H9 (cell line): ENCODE data around the gene CDC45. TPM values are rescaled to one million over a fixed set of nuclear protein-coding genes. Genes with fewer than 3 reads are reported as not detected.

ENCODE experiments used
- DNase-seq: peaks from one replicate; pipeline ENCODE4 v3.0.0-alpha.2; 2017
- H2AFZ ChIP-seq: one replicate; pipeline ENCODE4 v1.6.1; 2013; ENCODE audit warnings: mild to moderate bottlenecking, low read length, control low read depth, moderate library complexity
- H2AK5ac ChIP-seq: 2 replicates; pipeline ENCODE4 v1.6.1; 2013; ENCODE audit warnings: low read length, control low read depth, mixed read lengths; ENCODE audit not compliant: insufficient read length
- H2BK120ac ChIP-seq: one replicate; pipeline ENCODE4 v1.6.1; 2013; ENCODE audit warnings: low read depth, mild to moderate bottlenecking, low read length, control low read depth, inconsistent platforms; ENCODE audit not compliant: poor library complexity, severe bottlenecking
- H2BK12ac ChIP-seq: 2 replicates; pipeline ENCODE4 v1.6.1; 2013; ENCODE audit warnings: low read length, control low read depth, mixed read lengths, low read depth; ENCODE audit not compliant: insufficient read length
- H2BK15ac ChIP-seq: 2 replicates; pipeline ENCODE4 v1.6.1; 2013; ENCODE audit warnings: low read depth, low read length, control low read depth
- H2BK20ac ChIP-seq: one replicate; pipeline ENCODE4 v1.6.1; 2013; ENCODE audit warnings: low read depth, mild to moderate bottlenecking, low read length, control low read depth, inconsistent platforms; ENCODE audit not compliant: poor library complexity, severe bottlenecking
- H2BK5ac ChIP-seq: 2 replicates; pipeline ENCODE4 v1.6.1; 2013; ENCODE audit warnings: low read length, control low read depth, mixed read lengths; ENCODE audit not compliant: insufficient read length
- H3K14ac ChIP-seq: 2 replicates; pipeline ENCODE4 v1.6.1; 2013; ENCODE audit warnings: low read length, control low read depth; ENCODE audit not compliant: insufficient read depth
- H3K18ac ChIP-seq: 2 replicates; pipeline ENCODE4 v1.6.1; 2013; ENCODE audit warnings: low read depth, mild to moderate bottlenecking, mixed read lengths, low read length, control low read depth; ENCODE audit not compliant: insufficient read length
- H3K23ac ChIP-seq: 2 replicates; pipeline ENCODE4 v1.6.1; 2013; ENCODE audit warnings: low read length, control low read depth, mixed read lengths, low read depth; ENCODE audit not compliant: insufficient read length
- H3K23me2 ChIP-seq: 2 replicates; pipeline ENCODE4 v1.6.1; 2013; ENCODE audit warnings: low read depth, mild to moderate bottlenecking, mixed read lengths, low read length, control low read depth; ENCODE audit not compliant: insufficient read length, poor library complexity, severe bottlenecking
- H3K27ac ChIP-seq: 2 replicates; pipeline ENCODE4 v1.5.1; 2013; ENCODE audit warnings: low read length, control low read depth, mixed read lengths, low read depth; ENCODE audit not compliant: insufficient read length
- H3K27me3 ChIP-seq: 2 replicates; pipeline ENCODE4 v1.6.1; 2013; ENCODE audit warnings: low read length, control low read depth, inconsistent platforms; ENCODE audit not compliant: insufficient read depth
- H3K4ac ChIP-seq: 2 replicates; pipeline ENCODE4 v1.6.1; 2013; ENCODE audit warnings: low read depth, mild to moderate bottlenecking, control low read depth, inconsistent platforms, low read length, moderate library complexity
- H3K4me1 ChIP-seq: 2 replicates; pipeline ENCODE4 v1.6.1; 2013; ENCODE audit warnings: low read length, control low read depth, inconsistent platforms; ENCODE audit not compliant: insufficient read depth
- H3K4me2 ChIP-seq: 2 replicates; pipeline ENCODE4 v1.6.1; 2013; ENCODE audit warnings: low read length, control low read depth, mixed read lengths; ENCODE audit not compliant: insufficient read length, insufficient read depth
- H3K56ac ChIP-seq: 2 replicates; pipeline ENCODE4 v1.6.1; 2013; ENCODE audit warnings: low read depth, mild to moderate bottlenecking, mixed read lengths, low read length, control low read depth; ENCODE audit not compliant: insufficient read length
- H3K79me1 ChIP-seq: 2 replicates; pipeline ENCODE4 v1.6.1; 2013; ENCODE audit warnings: low read depth, mild to moderate bottlenecking, moderate library complexity, low read length, control low read depth, inconsistent platforms; ENCODE audit not compliant: insufficient read depth, poor library complexity, severe bottlenecking
- H3K79me2 ChIP-seq: 2 replicates; pipeline ENCODE4 v1.6.1; 2013; ENCODE audit warnings: low read length, control low read depth, inconsistent platforms; ENCODE audit not compliant: insufficient read depth
- H3K9ac ChIP-seq: 2 replicates; pipeline ENCODE4 v1.6.1; 2013; ENCODE audit warnings: low read length, control low read depth, mixed read lengths; ENCODE audit not compliant: insufficient read length; ENCODE audit errors: extremely low read depth
- H3K9me3 ChIP-seq: one replicate; pipeline ENCODE4 v1.6.1; 2013; ENCODE audit warnings: low read depth, low read length, inconsistent platforms; ENCODE audit not compliant: control insufficient read depth
- H3T11ph ChIP-seq: one replicate; pipeline ENCODE4 v1.6.1; 2013; ENCODE audit warnings: mild to moderate bottlenecking, low read length, control low read depth, inconsistent platforms
- H4K20me1 ChIP-seq: one replicate; pipeline ENCODE4 v1.6.1; 2013; ENCODE audit not compliant: control insufficient read depth, insufficient read length, insufficient read depth
- H4K5ac ChIP-seq: 2 replicates; pipeline ENCODE4 v1.6.1; 2013; ENCODE audit warnings: low read depth, mild to moderate bottlenecking, mixed read lengths, low read length, control low read depth; ENCODE audit not compliant: insufficient read length
- H4K8ac ChIP-seq: replicated peaks from 2 replicates; pipeline ENCODE4 v1.6.1; 2013; ENCODE audit warnings: low read length, control low read depth, mixed read lengths, low read depth; ENCODE audit not compliant: insufficient read length
- H4K91ac ChIP-seq: 2 replicates; pipeline ENCODE4 v1.6.1; 2013; ENCODE audit warnings: low read depth, mild to moderate bottlenecking, moderate library complexity, mixed read lengths, low read length, control low read depth; ENCODE audit not compliant: insufficient read length
- H3K27ac Mint-ChIP-seq, 3 experiments: 2 replicates in 2 of 3; 3 replicates in 1 of 3; pipeline ENCODE4 v1.8.0; 2020 to 2021; ENCODE audit warnings: mixed read lengths in 3 of 3, mild to moderate bottlenecking in 1 of 3, moderate library complexity in 1 of 3
- H3K27me3 Mint-ChIP-seq: 2 replicates; pipeline ENCODE4 v1.8.0; 2021; ENCODE audit warnings: low read depth, mild to moderate bottlenecking, moderate library complexity, mixed read lengths
- H3K36me3 Mint-ChIP-seq, 3 experiments: 2 replicates in 2 of 3; 3 replicates in 1 of 3; pipeline ENCODE4 v1.8.0; 2020 to 2021; ENCODE audit warnings: low read depth in 3 of 3, mixed read lengths in 3 of 3; ENCODE audit not compliant: insufficient read depth in 1 of 3
- H3K4me1 Mint-ChIP-seq, 2 experiments: 2 replicates each; pipeline ENCODE4 v1.8.0; 2020; ENCODE audit warnings: mixed read lengths in 2 of 2
- H3K4me3 Mint-ChIP-seq, 2 experiments: 2 replicates in 1 of 2; 3 replicates in 1 of 2; pipeline ENCODE4 v1.8.0; 2020 to 2021; ENCODE audit warnings: mild to moderate bottlenecking in 2 of 2, mixed read lengths in 2 of 2, moderate library complexity in 1 of 2
- H3K9me3 Mint-ChIP-seq, 2 experiments: 2 replicates in 1 of 2; 3 replicates in 1 of 2; pipeline ENCODE4 v1.8.0; 2020; ENCODE audit warnings: mild to moderate bottlenecking in 2 of 2, mixed read lengths in 2 of 2, moderate library complexity in 1 of 2
- WGBS: extraction: QIAGEN DNeasy Blood & Tissue Kit; methylation state at CpG from one replicate; pipeline ENCODE4 v1.1.7; 2013; ENCODE audit warnings: missing lambda C conversion rate, low lambda C conversion rate, mixed read lengths; ENCODE audit not compliant: insufficient read length; ENCODE audit errors: extremely low coverage; 5-methylcytosine and 5-hydroxymethylcytosine counted together
- total RNA-seq: library from RNA; stranded (reverse); gene quantifications from 2 replicates; pipeline ENCODE4 v1.2.1, GENCODE V29; 2021
- TF ChIP-seq, protein P1 (sequence below): fragments of 200-600 bp; sonication (generic); conservative IDR thresholded peaks from 3 replicates; pipeline ENCODE4 v1.8.0; 2021; ENCODE audit warnings: antibody characterized with exemption, mild to moderate bottlenecking

CDC45 gene
- total RNA-seq, 1 experiment from 2014 or later, result 35.7 TPM

DNA sequence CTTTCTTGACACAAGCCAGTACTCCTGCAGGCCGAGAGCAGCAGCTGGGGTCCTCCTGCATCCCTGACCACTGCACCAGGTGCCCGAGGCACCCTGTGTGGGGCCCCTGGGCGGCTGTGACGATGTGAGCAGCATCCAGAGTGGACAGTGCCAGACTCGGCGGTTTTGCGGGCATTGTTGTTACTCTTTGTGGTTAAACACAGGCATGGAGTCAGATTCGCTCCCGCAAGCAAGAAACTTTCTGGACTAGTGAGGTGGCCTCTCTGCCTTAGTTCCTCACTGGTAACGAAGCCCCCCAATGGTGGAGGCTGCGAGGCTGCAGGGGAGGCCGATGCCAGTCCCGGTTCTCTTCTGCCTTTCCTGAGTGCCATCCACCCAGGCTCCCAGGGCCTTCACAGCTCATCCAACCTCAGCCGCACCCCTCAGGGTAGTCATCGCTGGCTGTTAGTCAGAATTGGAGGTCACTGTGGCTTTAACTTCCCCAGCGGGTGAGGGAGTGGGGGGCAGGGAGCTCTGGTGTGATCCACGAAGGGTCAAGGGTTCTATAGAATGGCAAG, 48.2 kb downstream of the CDC45 start:
- H3K9me3 ChIP-seq, result no peaks in the 10 kb centered on the region
- no peak overlapping the region for H3T11ph ChIP-seq
- no peak overlapping the region for H3K14ac ChIP-seq
- H3K79me2 ChIP-seq, result no peaks in the 10 kb centered on the region
- no peak overlapping the region for H2AFZ ChIP-seq
- no peak overlapping the region for H2BK12ac ChIP-seq
- peaks cover 11% of the 10 kb centered on the region for H3K23me2 ChIP-seq
- H3K79me1 ChIP-seq, result no peaks in the 10 kb centered on the region
- Mint-ChIP-seq H3K27ac (no peak overlapping the region), H3K4me3 (no peak overlapping the region), H3K4me1 (peaks cover 5 to 10% of the 10 kb centered on the region in 2 experiments; a peak in 3 of 4 replicates), H3K9me3 (no peaks in the 10 kb centered on the region), H3K36me3 (no peaks in the 10 kb centered on the region), H3K27me3 (peaks cover 57% of the 10 kb centered on the region)
- no peak overlapping the region for H4K5ac ChIP-seq
- H4K8ac ChIP-seq, result no peak overlapping the region
- H3K4me2 ChIP-seq, result no peak overlapping the region
- H3K56ac ChIP-seq, result no peak overlapping the region
- H4K91ac ChIP-seq, result no peak overlapping the region
- H3K9ac ChIP-seq, result no peak overlapping the region
- no peak overlapping the region for H2BK5ac ChIP-seq
- H3K4me1 ChIP-seq, result no peaks in the 10 kb centered on the region
- H2AK5ac ChIP-seq, result no peak overlapping the region
- no peaks in the 10 kb centered on the region for H4K20me1 ChIP-seq
- no peak overlapping the region for H2BK20ac ChIP-seq
- H3K4ac ChIP-seq, result no peak overlapping the region
- no peak overlapping the region for H3K23ac ChIP-seq
- WGBS, result no CpG with 5 or more reads among the region's 17 CpGs
- no peak overlapping the region for H2BK120ac ChIP-seq
- no peak for DNase-seq
- no peak overlapping the region for H3K18ac ChIP-seq
- H2BK15ac ChIP-seq, result no peak overlapping the region
- H3K27me3 ChIP-seq, result peaks cover 2% of the 10 kb centered on the region; the same call in 1 of the 2 replicates
- H3K27ac ChIP-seq, result no peak overlapping the region
- TF ChIP-seq, protein P1, sequence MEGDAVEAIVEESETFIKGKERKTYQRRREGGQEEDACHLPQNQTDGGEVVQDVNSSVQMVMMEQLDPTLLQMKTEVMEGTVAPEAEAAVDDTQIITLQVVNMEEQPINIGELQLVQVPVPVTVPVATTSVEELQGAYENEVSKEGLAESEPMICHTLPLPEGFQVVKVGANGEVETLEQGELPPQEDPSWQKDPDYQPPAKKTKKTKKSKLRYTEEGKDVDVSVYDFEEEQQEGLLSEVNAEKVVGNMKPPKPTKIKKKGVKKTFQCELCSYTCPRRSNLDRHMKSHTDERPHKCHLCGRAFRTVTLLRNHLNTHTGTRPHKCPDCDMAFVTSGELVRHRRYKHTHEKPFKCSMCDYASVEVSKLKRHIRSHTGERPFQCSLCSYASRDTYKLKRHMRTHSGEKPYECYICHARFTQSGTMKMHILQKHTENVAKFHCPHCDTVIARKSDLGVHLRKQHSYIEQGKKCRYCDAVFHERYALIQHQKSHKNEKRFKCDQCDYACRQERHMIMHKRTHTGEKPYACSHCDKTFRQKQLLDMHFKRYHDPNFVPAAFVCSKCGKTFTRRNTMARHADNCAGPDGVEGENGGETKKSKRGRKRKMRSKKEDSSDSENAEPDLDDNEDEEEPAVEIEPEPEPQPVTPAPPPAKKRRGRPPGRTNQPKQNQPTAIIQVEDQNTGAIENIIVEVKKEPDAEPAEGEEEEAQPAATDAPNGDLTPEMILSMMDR, result no peak
